ENCODE data around the gene CDC42BPG.

CDC42BPG gene

DNA sequence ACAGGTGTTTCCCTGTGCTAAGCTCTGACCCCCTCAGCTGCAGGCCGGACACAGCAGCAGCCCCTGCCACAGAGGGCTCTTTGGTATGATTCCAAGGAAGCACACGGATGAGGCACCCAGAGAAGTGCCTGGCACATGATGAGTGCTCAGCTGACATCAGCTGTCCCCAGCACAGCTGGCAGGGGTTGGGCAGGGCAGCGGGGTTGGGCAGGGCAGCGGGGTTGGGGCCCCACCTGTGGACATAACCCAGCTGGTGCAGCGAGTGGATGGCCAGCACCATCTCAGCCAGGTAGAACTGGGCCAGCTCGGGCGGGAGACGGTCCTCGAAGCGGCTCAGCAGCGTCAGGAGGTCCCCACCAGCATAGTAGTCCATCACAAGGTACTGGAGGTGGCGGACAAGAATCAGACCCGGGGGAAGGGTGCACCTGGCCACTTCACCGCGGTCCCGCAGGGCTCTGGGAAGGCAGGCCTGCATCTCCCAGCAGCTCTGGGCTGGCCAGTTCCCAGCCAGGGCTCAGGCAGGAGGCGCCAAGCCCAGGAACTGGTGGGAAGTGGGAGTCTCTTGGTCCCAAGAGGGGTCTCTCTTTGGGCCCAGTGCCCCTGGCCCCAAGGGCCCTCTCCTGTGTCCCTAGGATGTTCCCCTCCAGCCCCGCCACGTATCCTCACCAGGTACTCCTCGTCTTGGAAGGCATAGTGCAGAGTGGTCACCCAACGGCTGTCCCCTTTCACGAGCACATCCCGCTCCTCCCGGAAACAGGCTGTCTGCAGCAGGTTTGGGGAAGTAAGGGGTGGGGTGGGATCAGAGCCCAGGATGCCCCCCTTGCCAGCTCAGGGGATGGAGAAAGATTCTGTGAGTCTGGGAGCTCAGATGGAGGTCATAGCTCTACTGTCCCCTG, 4.3 kb downstream of the CDC42BPG start:
- TF ChIP-seq, protein P1, sequence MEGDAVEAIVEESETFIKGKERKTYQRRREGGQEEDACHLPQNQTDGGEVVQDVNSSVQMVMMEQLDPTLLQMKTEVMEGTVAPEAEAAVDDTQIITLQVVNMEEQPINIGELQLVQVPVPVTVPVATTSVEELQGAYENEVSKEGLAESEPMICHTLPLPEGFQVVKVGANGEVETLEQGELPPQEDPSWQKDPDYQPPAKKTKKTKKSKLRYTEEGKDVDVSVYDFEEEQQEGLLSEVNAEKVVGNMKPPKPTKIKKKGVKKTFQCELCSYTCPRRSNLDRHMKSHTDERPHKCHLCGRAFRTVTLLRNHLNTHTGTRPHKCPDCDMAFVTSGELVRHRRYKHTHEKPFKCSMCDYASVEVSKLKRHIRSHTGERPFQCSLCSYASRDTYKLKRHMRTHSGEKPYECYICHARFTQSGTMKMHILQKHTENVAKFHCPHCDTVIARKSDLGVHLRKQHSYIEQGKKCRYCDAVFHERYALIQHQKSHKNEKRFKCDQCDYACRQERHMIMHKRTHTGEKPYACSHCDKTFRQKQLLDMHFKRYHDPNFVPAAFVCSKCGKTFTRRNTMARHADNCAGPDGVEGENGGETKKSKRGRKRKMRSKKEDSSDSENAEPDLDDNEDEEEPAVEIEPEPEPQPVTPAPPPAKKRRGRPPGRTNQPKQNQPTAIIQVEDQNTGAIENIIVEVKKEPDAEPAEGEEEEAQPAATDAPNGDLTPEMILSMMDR (IDR thresholded peaks at IDR 0.05; ENCODE audit: extremely low read depth, missing control alignments) = no peak
- no peak for DNase-seq (ENCODE audit: low spot score)

DNA sequence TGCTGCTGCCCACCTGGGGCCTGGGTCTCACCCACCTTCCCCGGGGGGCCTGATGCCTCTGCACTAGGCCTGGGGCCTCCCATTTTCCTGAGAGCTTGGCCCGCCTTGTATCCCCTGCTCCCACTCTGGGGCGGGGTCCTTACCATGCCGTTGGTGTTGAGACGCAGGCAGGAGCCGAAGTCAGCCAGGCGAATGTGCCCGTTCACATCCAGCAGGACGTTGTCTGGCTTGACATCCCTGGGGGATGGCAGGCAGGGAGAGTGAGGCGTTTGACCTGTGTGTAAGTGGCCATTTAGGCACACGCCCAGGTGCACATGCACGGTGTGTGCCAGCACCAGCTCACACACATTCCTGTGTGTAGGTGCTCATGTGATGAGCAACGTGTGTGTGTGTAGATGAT, 5.1 kb downstream of the CDC42BPG start:
- TF ChIP-seq, protein P1 (IDR thresholded peaks at IDR 0.05; ENCODE audit: extremely low read depth, missing control alignments) = no peak

DNA sequence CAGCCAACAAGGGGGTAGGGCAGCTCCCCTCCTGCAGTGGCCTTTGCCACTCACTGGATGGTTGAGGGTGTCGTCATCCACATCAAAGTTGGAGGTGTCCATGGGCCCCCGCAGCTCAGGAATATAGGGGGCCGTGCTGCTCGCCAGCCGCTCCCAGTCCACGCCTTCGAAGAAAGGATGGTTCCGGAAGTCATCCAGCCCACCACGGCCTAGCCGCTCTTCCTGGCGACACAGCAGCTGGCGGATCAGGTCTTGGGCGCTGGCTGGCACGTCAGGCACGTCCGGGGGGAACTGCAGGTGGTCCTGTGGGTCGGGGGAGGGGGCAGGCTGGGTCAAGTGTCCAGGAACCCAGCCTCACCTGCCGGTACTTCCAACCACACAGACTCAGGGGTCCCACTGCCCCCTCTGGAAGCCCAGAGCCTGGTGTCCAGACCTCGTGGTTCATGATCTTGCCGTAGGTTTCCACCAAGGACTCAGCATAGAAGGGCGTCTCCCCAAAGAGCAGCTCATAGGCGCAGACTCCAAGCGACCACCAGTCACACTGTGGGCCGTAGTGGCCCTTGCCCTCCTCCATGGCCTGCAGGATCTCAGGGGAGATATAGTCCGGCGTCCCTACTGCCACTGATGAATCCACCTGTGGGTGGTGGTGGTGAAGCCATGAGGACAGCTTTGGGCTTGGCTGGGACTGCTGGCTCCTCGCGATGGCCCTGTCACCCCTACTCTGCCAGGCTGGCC, 5.7 kb downstream of the CDC42BPG start:
- TF ChIP-seq, protein P1 (IDR thresholded peaks at IDR 0.05; ENCODE audit: extremely low read depth, missing control alignments) = no peak
- DNase-seq (ENCODE audit: low spot score) = no peak

More for the DNA sequence above, 5.1 kb downstream of the CDC42BPG start:
- no peak for DNase-seq (ENCODE audit: low spot score)

DNA sequence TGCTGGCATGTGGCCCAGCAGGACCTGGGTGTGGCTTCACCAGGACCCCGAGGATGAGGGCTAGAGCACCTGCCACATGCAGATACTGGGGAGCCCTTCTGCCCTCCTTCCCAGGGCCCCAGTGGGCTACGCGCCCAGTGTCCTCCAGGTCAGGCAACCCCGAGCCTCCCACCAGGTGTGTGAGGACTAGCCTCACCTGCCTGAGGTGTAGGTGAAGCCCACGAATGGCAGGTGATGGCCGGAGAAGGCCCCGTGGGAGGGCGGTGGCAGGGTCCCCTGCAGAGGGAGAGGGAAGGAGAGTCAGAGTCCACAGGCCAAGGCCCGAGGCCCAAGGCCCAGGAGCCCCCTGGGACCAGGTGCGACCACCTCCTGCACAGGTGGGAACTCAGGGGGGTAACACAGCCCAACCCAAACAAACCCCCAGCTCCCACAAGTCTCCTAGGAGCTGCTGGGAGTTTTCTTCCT, 6.5 kb downstream of the CDC42BPG start:
- TF ChIP-seq, protein P1 (IDR thresholded peaks at IDR 0.05; ENCODE audit: extremely low read depth, missing control alignments) = no peak
- DNase-seq (ENCODE audit: low spot score) = no peak

DNA sequence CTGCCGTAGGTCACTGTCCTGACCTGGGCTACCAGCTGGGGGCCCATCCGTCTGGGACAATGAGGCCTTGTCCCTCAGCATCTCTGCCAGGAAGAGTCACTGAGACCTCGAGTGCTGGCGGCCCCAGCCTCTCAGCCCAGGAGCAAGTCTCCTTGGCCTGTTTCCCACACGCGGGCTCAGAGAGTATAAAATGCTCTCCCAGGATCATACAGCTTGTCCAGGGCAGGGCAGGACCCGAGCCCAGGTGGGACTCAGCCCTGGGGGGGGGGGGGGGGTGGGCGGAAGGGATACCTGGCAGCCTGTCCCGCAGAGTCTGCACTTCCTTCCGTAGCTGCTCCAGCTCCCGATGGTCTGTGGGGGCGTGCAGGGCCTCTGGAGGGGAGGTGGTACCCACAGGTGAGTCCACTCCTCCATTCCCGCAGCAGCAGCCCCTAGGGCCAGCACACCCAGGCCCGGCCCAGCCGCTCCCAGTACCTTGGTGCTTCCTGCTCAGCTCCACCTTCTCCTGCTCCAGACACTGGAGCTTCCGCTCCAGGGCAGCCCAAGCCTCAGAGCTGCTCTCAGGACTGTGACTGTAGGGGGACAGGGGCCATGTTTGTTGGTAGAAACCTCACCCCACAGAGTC, 7.9 kb downstream of the CDC42BPG start:
- DNase-seq (ENCODE audit: low spot score) = no peak
- TF ChIP-seq, protein P1 (IDR thresholded peaks at IDR 0.05; ENCODE audit: extremely low read depth, missing control alignments) = no peak

DNA sequence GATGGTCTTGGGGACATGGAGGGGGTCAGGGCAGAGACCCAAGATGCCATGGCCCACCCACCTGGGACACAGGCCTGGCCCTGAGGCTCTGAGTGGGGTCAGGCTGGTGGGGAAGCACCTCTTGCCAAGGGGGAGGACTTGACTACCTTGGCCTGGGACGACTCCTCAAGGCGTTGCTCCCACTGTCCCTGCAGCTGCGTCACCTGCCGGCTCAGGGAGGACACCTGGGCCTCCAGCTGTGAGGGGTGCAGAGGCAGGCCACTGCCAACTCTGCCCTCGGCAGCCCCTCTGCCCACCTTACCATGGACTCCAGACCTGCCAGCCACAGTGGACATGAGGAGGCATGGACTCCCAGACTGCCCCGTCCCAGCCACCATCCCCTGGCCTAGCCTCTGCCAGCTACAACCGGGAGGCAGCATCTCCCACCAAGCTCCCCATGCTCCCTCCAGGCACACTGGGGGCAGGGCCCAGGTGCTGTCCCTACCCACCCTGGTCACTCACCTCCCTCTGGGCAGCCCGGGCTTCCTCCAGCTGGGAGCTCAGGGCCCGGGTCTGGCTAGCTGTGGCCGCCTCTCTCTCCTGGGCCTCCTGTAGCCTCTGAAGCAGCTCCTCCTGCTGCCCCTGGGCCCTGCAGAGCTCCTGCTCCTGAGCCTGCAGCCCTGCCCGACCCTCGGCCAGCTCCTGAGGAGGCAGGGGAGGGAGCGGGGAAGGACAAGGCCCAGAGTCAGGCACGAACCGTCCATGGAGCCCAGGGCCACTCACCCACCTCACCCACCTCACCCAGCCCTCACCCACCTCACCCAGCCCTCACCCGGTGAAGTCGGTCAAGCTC, 8.6 kb downstream of the CDC42BPG start:
- no peak for DNase-seq (ENCODE audit: low spot score)
- TF ChIP-seq, protein P1 (IDR thresholded peaks at IDR 0.05; ENCODE audit: extremely low read depth, missing control alignments) = no peak
